ENCODE results near the gene MTMR3. TPM values are rescaled to one million over a fixed set of nuclear protein-coding genes. Genes with fewer than 3 reads are reported as not detected.

The MTMR3 gene
- total RNA-seq, 1 donor, result 36.9 TPM

- Histone ChIP-seq H3K4me3 (ENCODE audit: insufficient read depth, low read length) (no peak overlapping the region), H3K27me3 (ENCODE audit: insufficient read depth, low read length) (no peaks in the 10 kb centered on the region), H3K4me1 (ENCODE audit: insufficient read depth, low read length) (no peaks in the 10 kb centered on the region), H3K4me2 (ENCODE audit: insufficient read depth, low read length) (no peak overlapping the region), H3K36me3 (ENCODE audit: insufficient read depth, low read length) (peaks cover 48% of the 10 kb centered on the region), H4K20me1 (ENCODE audit: insufficient read depth, low read length) (no peaks in the 10 kb centered on the region), H3K79me2 (ENCODE audit: insufficient read depth, low read length) (no peaks in the 10 kb centered on the region), H3K9me3 (ENCODE audit: low read depth, low read length) (no peaks in the 10 kb centered on the region), H3K27ac (ENCODE audit: low read depth, low read length) (no peak overlapping the region), H2AFZ (ENCODE audit: low read length) (no peak overlapping the region)
- no peak for TF ChIP-seq CTCF (IDR thresholded peaks at IDR 0.05; ENCODE audit: extremely low read depth, low read depth, low read length)
- no peak for DNase-seq (ENCODE audit: insufficient read length, low spot score, missing footprints)
Measured at GRCh38 chr22:30029512-30029911, 146.5 kb downstream of the MTMR3 start.

- TF ChIP-seq CTCF (IDR thresholded peaks at IDR 0.05; ENCODE audit: extremely low read depth, low read depth, low read length), result no peak
Measured at GRCh38 chr22:30030329-30030728, 147.4 kb downstream of the MTMR3 start.

GRCh38 chr22:30031328-30031727 lies 148.4 kb downstream of the MTMR3 start:
- H3K27me3 ChIP-seq (ENCODE audit: insufficient read depth, low read length), result no peaks in the 10 kb centered on the region
- H3K27ac ChIP-seq (ENCODE audit: low read depth, low read length), result no peak overlapping the region
- no peak overlapping the region for H3K4me3 ChIP-seq (ENCODE audit: insufficient read depth, low read length)
- DNase-seq (ENCODE audit: insufficient read length, low spot score, missing footprints), result no peak
- H3K4me2 ChIP-seq (ENCODE audit: insufficient read depth, low read length), result no peak overlapping the region
- no peak for TF ChIP-seq CTCF (IDR thresholded peaks at IDR 0.05; ENCODE audit: extremely low read depth, low read depth, low read length)
- peaks cover 1% of the 10 kb centered on the region for H3K4me1 ChIP-seq (ENCODE audit: insufficient read depth, low read length)
- no peak overlapping the region for H2AFZ ChIP-seq (ENCODE audit: low read length)
- no peaks in the 10 kb centered on the region for H3K9me3 ChIP-seq (ENCODE audit: low read depth, low read length)
- H3K79me2 ChIP-seq (ENCODE audit: insufficient read depth, low read length), result no peaks in the 10 kb centered on the region
- H4K20me1 ChIP-seq (ENCODE audit: insufficient read depth, low read length), result no peaks in the 10 kb centered on the region
- peaks cover 30% of the 10 kb centered on the region for H3K36me3 ChIP-seq (ENCODE audit: insufficient read depth, low read length)

More at GRCh38 chr22:30030329-30030728, 147.4 kb downstream of the MTMR3 start:
- peaks cover 40% of the 10 kb centered on the region for H3K36me3 ChIP-seq (ENCODE audit: insufficient read depth, low read length)
- H4K20me1 ChIP-seq (ENCODE audit: insufficient read depth, low read length), result no peaks in the 10 kb centered on the region
- no peaks in the 10 kb centered on the region for H3K27me3 ChIP-seq (ENCODE audit: insufficient read depth, low read length)
- H2AFZ ChIP-seq (ENCODE audit: low read length), result no peak overlapping the region
- no peak overlapping the region for H3K4me3 ChIP-seq (ENCODE audit: insufficient read depth, low read length)
- H3K9me3 ChIP-seq (ENCODE audit: low read depth, low read length), result no peaks in the 10 kb centered on the region
- H3K4me1 ChIP-seq (ENCODE audit: insufficient read depth, low read length), result no peaks in the 10 kb centered on the region
- H3K27ac ChIP-seq (ENCODE audit: low read depth, low read length), result no peak overlapping the region
- no peak for DNase-seq (ENCODE audit: insufficient read length, low spot score, missing footprints)
- H3K4me2 ChIP-seq (ENCODE audit: insufficient read depth, low read length), result no peak overlapping the region
- H3K79me2 ChIP-seq (ENCODE audit: insufficient read depth, low read length), result no peaks in the 10 kb centered on the region

GRCh38 chr22:30031764-30032455 lies 148.9 kb downstream of the MTMR3 start:
- Histone ChIP-seq H3K4me1 (ENCODE audit: insufficient read depth, low read length) (peaks cover 5% of the 10 kb centered on the region), H3K79me2 (ENCODE audit: insufficient read depth, low read length) (no peaks in the 10 kb centered on the region), H3K36me3 (ENCODE audit: insufficient read depth, low read length) (peaks cover 24% of the 10 kb centered on the region), H3K27me3 (ENCODE audit: insufficient read depth, low read length) (no peaks in the 10 kb centered on the region), H3K4me2 (ENCODE audit: insufficient read depth, low read length) (no peak overlapping the region), H3K9me3 (ENCODE audit: low read depth, low read length) (no peaks in the 10 kb centered on the region), H4K20me1 (ENCODE audit: insufficient read depth, low read length) (no peaks in the 10 kb centered on the region), H3K4me3 (ENCODE audit: insufficient read depth, low read length) (no peak overlapping the region), H2AFZ (ENCODE audit: low read length) (no peak overlapping the region), H3K27ac (ENCODE audit: low read depth, low read length) (no peak overlapping the region)
- DNase-seq (ENCODE audit: insufficient read length, low spot score, missing footprints), result no peak
- no peak for TF ChIP-seq CTCF (IDR thresholded peaks at IDR 0.05; ENCODE audit: extremely low read depth, low read depth, low read length)

Data from osteoblast (primary cell).